Measurements from ENCODE around the gene UGT2B28.
"Not testable (repeated sequence)": the region's sequence is repeated elsewhere in the genome, so short reads cannot be mapped to it uniquely, and the experiment has no call there.

Gene UGT2B28

DNA sequence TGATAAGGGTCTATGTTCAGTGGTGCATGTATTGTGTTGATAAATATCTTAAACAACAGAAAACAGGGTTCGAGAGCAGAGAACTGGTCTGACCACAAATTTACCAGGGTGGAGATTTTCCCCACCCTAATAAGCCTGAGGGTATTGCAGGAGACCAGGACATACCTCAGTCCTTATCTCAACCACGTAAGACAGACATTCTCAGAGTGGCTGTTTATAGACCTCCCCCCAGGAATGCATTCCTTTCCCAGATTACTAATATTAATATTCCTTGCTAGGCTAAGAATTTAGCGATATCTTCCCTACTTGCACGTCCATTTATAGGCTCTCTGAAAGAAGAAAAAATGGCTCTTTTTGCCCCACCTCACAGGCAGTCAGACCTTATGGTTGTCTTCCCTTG is 16.1 kb downstream of the UGT2B28 start:
- H3K9me3 ChIP-seq (ENCODE audit: control insufficient read depth, low read length); H3K4me1 ChIP-seq; H3K9ac ChIP-seq; H3K27ac ChIP-seq; H3K27me3 ChIP-seq (ENCODE audit: control insufficient read depth, insufficient read depth, low read length); H3K4me3 ChIP-seq (ENCODE audit: low read depth, low read length); H2AFZ ChIP-seq; H3K36me3 ChIP-seq (ENCODE audit: control insufficient read depth, insufficient read depth, low read length); H3K4me2 ChIP-seq (ENCODE audit: low read length); H3K79me2 ChIP-seq: not testable (repeated sequence)

DNA sequence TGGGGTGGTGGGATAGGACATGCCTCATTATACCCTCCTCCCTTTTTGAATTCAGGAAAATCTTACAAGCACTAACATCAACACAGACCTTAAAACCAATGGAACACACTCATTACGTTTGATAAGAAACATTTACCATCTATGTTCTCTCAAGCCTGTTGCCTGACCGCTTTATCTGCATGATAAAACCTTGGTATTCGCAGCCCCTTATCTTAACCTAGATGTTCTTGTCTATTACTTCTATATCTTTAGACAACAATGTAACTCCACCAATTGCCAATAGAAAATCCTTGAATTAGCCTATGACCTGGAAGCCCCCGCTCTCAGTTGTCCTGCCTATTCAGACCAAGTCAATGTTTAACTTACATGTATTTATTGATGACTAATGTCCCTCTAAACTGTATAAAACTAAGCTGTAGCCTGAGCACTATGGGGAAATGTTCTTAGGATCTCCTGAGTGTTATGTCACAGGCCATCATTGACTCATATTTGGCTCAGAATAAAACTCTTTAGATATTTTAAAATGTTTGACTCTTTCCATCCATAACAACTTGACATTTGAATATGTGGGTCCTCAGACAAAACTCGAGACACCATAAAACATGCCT is 28.3 kb downstream of the UGT2B28 start:
- not testable (repeated sequence) for H3K4me3 ChIP-seq (ENCODE audit: low read depth, low read length); H3K4me2 ChIP-seq (ENCODE audit: low read length); H3K9me3 ChIP-seq (ENCODE audit: control insufficient read depth, low read length); H3K4me1 ChIP-seq; H3K9ac ChIP-seq; H3K79me2 ChIP-seq; H2AFZ ChIP-seq; H3K36me3 ChIP-seq (ENCODE audit: control insufficient read depth, insufficient read depth, low read length); H3K27me3 ChIP-seq (ENCODE audit: control insufficient read depth, insufficient read depth, low read length); H3K27ac ChIP-seq

DNA sequence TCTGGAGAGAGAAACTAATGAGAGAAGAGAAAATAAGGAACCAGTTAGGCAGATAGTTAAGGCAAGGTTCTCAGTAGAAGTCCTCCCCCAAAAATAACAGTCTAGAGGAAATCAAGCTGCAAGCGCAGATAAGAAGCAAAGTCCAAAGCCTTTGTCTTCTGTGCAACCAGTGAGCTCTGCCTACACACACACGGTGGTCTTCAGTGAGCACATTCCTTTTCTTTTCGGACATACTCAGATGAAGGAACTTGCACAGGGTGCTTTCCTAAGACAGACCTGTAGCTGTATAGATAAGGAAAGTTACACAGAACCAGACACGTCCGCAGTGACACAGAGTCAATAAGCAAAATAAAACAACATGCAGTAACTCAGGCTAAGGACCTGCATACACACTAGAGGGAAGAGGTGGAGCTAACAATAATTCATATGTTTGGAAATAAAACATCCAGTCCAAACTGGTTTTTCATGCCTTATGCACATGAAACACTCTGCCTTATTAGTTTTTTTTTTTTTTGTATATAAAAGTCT is 29.3 kb downstream of the UGT2B28 start:
- H3K36me3 ChIP-seq (ENCODE audit: control insufficient read depth, insufficient read depth, low read length); H3K4me3 ChIP-seq (ENCODE audit: low read depth, low read length); H3K79me2 ChIP-seq; H3K4me1 ChIP-seq; H2AFZ ChIP-seq; H3K9me3 ChIP-seq (ENCODE audit: control insufficient read depth, low read length); H3K27ac ChIP-seq; H3K9ac ChIP-seq; H3K27me3 ChIP-seq (ENCODE audit: control insufficient read depth, insufficient read depth, low read length); H3K4me2 ChIP-seq (ENCODE audit: low read length): not testable (repeated sequence)

DNA sequence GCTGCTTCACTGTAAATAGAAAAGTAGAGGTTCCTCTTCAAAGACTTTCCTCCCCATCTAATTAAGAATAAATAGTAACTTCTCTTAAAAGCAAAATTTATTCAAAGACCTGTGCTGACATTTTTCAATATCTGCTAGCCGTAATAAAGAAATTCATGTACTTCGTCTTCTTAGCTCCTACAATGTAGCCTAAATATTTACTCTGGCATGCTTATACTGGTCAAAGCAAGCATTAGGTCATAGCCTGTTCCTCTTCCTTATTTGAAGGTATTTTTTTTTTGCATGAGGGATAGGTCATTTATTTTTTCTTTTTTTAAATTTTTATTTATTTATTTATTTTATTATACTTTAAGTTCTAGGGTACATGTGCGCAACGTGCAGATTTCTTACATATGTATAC is 30.0 kb downstream of the UGT2B28 start:
- not testable (repeated sequence) for H3K4me1 ChIP-seq; H3K4me2 ChIP-seq (ENCODE audit: low read length); H3K79me2 ChIP-seq; H3K27me3 ChIP-seq (ENCODE audit: control insufficient read depth, insufficient read depth, low read length); H3K9me3 ChIP-seq (ENCODE audit: control insufficient read depth, low read length); H2AFZ ChIP-seq; H3K27ac ChIP-seq; H3K36me3 ChIP-seq (ENCODE audit: control insufficient read depth, insufficient read depth, low read length); H3K9ac ChIP-seq; H3K4me3 ChIP-seq (ENCODE audit: low read depth, low read length)

DNA sequence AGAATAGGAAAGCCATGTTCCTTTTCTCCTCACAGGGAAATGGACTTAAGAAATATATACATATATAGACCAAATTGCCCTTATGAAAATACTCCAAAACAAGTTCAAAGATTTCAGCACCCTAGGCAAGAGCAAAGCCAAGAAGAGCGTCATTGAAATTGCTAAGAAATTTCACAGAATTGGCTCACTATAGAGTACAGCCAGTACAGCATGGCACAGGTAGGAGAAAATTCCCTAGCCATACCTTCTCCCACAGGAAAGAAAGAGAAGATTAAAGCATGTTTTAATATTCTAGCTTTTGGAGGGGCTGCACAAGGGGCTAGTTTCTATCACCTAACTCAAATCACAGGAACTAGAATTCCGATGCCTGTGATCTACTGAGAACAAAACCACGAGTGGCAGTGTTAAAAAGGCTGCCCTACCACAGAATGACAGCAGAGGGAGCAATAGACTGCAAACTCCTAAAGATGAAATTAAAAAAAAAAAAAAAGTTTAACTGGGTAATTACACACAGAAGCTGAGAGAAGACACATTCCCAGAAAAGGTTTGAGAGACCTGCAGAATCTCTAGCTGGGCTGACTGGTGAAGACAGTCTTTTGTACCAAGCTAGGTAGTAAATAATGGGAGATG is 37.5 kb downstream of the UGT2B28 start:
- H3K4me2 ChIP-seq (ENCODE audit: low read length); H3K4me3 ChIP-seq (ENCODE audit: low read depth, low read length); H3K4me1 ChIP-seq: not testable (repeated sequence)

DNA sequence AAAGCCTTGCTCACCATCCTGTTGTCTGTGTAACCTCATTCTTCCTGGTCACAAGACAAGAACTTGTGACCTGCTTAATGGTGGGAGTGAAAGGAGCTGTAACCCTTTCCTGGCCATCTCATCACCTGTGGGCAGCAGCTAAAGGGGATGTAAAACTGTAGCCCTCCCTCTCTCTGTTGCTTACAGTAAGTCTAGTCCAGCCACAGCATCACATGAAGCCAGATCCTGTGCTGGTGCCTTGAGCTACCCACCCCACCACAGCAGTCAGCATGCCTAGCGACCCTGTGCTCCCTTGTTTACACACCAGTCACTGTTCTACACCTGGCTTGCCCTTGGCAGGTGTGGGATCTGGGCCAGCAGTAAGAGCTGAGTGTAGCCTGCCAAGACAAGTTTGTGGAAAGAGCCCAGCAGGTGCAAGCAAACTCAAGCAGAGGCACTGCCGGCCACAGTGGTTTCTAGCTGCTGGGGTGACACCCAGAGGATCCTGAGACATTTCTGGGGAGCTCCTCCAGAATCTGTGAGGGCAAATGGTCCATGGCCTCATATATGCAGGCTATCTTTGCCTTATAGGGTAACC is 41.0 kb downstream of the UGT2B28 start:
- no peaks in the 10 kb centered on the region for H3K9me3 ChIP-seq (ENCODE audit: control insufficient read depth, low read length)

More for the DNA sequence above, 37.5 kb downstream of the UGT2B28 start:
- H3K9me3 ChIP-seq (ENCODE audit: control insufficient read depth, low read length); H3K79me2 ChIP-seq; H2AFZ ChIP-seq; H3K36me3 ChIP-seq (ENCODE audit: control insufficient read depth, insufficient read depth, low read length); H3K9ac ChIP-seq; H3K27ac ChIP-seq; H3K27me3 ChIP-seq (ENCODE audit: control insufficient read depth, insufficient read depth, low read length): not testable (repeated sequence)

DNA sequence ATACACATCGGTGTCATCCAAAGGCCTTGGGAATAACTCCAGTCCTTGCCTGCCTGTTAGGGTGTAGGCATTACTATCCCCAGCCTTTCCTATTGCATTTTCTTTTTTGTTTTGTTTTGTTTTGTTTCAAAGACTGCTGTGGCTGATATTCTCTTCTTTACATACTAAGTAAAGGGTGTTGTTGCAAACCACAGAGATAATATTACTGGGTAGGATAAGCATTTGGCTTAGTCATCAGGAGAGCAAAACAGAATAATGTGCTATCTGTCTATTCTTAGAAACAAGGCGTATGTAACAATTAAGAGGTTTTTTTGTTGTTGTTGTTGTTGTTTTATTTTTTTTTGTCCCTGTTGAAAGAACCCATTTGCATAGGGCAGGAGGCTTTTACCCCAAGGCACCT is 41.8 kb downstream of the UGT2B28 start:
- Histone ChIP-seq H2AFZ (no peak overlapping the region), H3K27me3 (ENCODE audit: control insufficient read depth, insufficient read depth, low read length) (no peaks in the 10 kb centered on the region), H3K4me2 (ENCODE audit: low read length) (no peak overlapping the region), H3K36me3 (ENCODE audit: control insufficient read depth, insufficient read depth, low read length) (no peaks in the 10 kb centered on the region), H3K9me3 (ENCODE audit: control insufficient read depth, low read length) (no peaks in the 10 kb centered on the region), H3K9ac (no peak overlapping the region), H3K4me3 (ENCODE audit: low read depth, low read length) (no peak overlapping the region), H3K27ac (no peak overlapping the region), H3K4me1 (no peaks in the 10 kb centered on the region), H3K79me2 (no peaks in the 10 kb centered on the region)
- TF ChIP-seq, protein P1, sequence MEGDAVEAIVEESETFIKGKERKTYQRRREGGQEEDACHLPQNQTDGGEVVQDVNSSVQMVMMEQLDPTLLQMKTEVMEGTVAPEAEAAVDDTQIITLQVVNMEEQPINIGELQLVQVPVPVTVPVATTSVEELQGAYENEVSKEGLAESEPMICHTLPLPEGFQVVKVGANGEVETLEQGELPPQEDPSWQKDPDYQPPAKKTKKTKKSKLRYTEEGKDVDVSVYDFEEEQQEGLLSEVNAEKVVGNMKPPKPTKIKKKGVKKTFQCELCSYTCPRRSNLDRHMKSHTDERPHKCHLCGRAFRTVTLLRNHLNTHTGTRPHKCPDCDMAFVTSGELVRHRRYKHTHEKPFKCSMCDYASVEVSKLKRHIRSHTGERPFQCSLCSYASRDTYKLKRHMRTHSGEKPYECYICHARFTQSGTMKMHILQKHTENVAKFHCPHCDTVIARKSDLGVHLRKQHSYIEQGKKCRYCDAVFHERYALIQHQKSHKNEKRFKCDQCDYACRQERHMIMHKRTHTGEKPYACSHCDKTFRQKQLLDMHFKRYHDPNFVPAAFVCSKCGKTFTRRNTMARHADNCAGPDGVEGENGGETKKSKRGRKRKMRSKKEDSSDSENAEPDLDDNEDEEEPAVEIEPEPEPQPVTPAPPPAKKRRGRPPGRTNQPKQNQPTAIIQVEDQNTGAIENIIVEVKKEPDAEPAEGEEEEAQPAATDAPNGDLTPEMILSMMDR (IDR thresholded peaks at IDR 0.05) = no peak

More for the DNA sequence above, 41.0 kb downstream of the UGT2B28 start:
- no peak overlapping the region for H3K4me2 ChIP-seq (ENCODE audit: low read length)
- no peaks in the 10 kb centered on the region for H3K79me2 ChIP-seq
- H3K9ac ChIP-seq = no peak overlapping the region
- no peak overlapping the region for H3K4me3 ChIP-seq (ENCODE audit: low read depth, low read length)
- TF ChIP-seq, protein P1 (IDR thresholded peaks at IDR 0.05) = no peak
- H2AFZ ChIP-seq = no peak overlapping the region
- H3K27me3 ChIP-seq (ENCODE audit: control insufficient read depth, insufficient read depth, low read length) = no peaks in the 10 kb centered on the region
- H3K27ac ChIP-seq = no peak overlapping the region
- H3K4me1 ChIP-seq = no peaks in the 10 kb centered on the region
- H3K36me3 ChIP-seq (ENCODE audit: control insufficient read depth, insufficient read depth, low read length) = no peaks in the 10 kb centered on the region

Measured in parathyroid adenoma (tissue), 2 donors.